Mesendoderm (in vitro differentiated cells): ENCODE results near the gene GNG7.
A peak's percentile ranks its signal among the peaks of the same experiment; 100 is the strongest.
"Not testable (repeated sequence)": the region's sequence is repeated elsewhere in the genome, so short reads cannot be mapped to it uniquely, and the experiment has no call there.

Source experiments
- DNase-seq: peaks from one replicate; pipeline ENCODE4 v3.0.0; 2013
- H2AK5ac ChIP-seq: 2 replicates; pipeline ENCODE4 v1.6.1; 2013; ENCODE audit warnings: low read length, inconsistent platforms
- H2BK120ac ChIP-seq: 2 replicates; pipeline ENCODE4 v1.6.1; 2013; ENCODE audit warnings: low read depth, mild to moderate bottlenecking, low read length, moderate library complexity, mixed read lengths
- H2BK15ac ChIP-seq: replicated peaks from 2 replicates; pipeline ENCODE4 v1.6.1; 2013; ENCODE audit warnings: low read depth, mild to moderate bottlenecking, moderate library complexity
- H2BK5ac ChIP-seq: 2 replicates; pipeline ENCODE4 v1.6.1; 2013; ENCODE audit warnings: low read length, inconsistent platforms
- H3K18ac ChIP-seq: 2 replicates; pipeline ENCODE4 v1.6.1; 2013; ENCODE audit warnings: mild to moderate bottlenecking, low read length, mixed read lengths
- H3K23ac ChIP-seq: one replicate; pipeline ENCODE4 v1.6.1; 2013; ENCODE audit warnings: low read length
- H3K27ac ChIP-seq: 2 replicates; pipeline ENCODE4 v1.5.1; 2013; ENCODE audit warnings: low read depth, mild to moderate bottlenecking, inconsistent platforms, low read length, moderate library complexity
- H3K27me3 ChIP-seq: 2 replicates; pipeline ENCODE4 v1.6.1; 2013; ENCODE audit warnings: low read length, control low read depth, mild to moderate bottlenecking, inconsistent platforms; ENCODE audit not compliant: insufficient read depth, poor library complexity
- H3K36me3 ChIP-seq: 2 replicates; pipeline ENCODE4 v1.6.1; 2013; ENCODE audit warnings: low read length, inconsistent platforms; ENCODE audit not compliant: control insufficient read depth, insufficient read depth
- H3K4ac ChIP-seq: one replicate; pipeline ENCODE4 v1.6.1; 2013; ENCODE audit warnings: low read depth, mild to moderate bottlenecking, low read length, moderate library complexity
- H3K4me1 ChIP-seq: 2 replicates; pipeline ENCODE4 v1.6.1; 2013; ENCODE audit warnings: low read depth, low read length, inconsistent platforms; ENCODE audit not compliant: control insufficient read depth
- H3K4me2 ChIP-seq: 2 replicates; pipeline ENCODE4 v1.6.1; 2013; ENCODE audit warnings: low read length
- H3K4me3 ChIP-seq: 2 replicates; pipeline ENCODE4 v1.5.1; 2013; ENCODE audit warnings: mild to moderate bottlenecking, low read length
- H3K56ac ChIP-seq: one replicate; pipeline ENCODE4 v1.6.1; 2013; ENCODE audit warnings: low read length
- H3K79me1 ChIP-seq: 2 replicates; pipeline ENCODE4 v1.6.1; 2013; ENCODE audit warnings: low read length, inconsistent platforms
- H3K79me2 ChIP-seq: 2 replicates; pipeline ENCODE4 v1.6.1; 2013; ENCODE audit warnings: mild to moderate bottlenecking, low read length; ENCODE audit not compliant: control insufficient read depth, insufficient read depth
- H3K9ac ChIP-seq: 2 replicates; pipeline ENCODE4 v1.6.1; 2013; ENCODE audit warnings: low read length, inconsistent platforms
- H4K5ac ChIP-seq: one replicate; pipeline ENCODE4 v1.6.1; 2013; ENCODE audit warnings: low read length
- H4K8ac ChIP-seq: one replicate; pipeline ENCODE4 v1.6.1; 2013; ENCODE audit warnings: low read depth, mild to moderate bottlenecking, control low read depth, low read length, moderate library complexity
- WGBS: extraction: QIAGEN DNeasy Blood & Tissue Kit; methylation state at CpG from one replicate; pipeline ENCODE4 v1.1.7; 2013; ENCODE audit warnings: low lambda C conversion rate, missing lambda C conversion rate; ENCODE audit not compliant: insufficient coverage; ENCODE audit errors: extremely low coverage; 5-methylcytosine and 5-hydroxymethylcytosine counted together

Gene GNG7

DNA sequence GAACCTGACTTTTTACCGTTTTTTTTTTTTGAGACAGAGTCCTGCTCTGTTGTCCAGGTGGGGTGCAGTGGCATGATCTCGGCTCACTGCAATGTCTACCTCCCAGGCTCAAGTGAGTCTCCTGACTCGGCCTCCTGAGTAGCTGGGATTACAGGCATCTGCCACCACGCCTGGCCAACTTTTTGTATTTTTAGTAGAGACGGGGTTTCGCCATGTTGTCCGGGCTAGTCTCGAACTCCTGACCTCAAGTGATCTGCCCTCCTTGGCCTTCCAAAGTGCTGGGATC is 232.6 kb downstream of the GNG7 start:
- not testable (repeated sequence) for H3K9ac ChIP-seq, H4K5ac ChIP-seq, H3K4me3 ChIP-seq, H3K27me3 ChIP-seq, H2BK15ac ChIP-seq, H2BK120ac ChIP-seq, H4K8ac ChIP-seq, H3K36me3 ChIP-seq, H3K4me2 ChIP-seq, H3K18ac ChIP-seq, H3K79me1 ChIP-seq, H3K4ac ChIP-seq, H2AK5ac ChIP-seq, H3K23ac ChIP-seq, H3K27ac ChIP-seq, H3K4me1 ChIP-seq, H2BK5ac ChIP-seq, H3K79me2 ChIP-seq, DNase-seq
- peak overlapping the region; percentile 4 for H3K56ac ChIP-seq
- no CpG with 5 or more reads among the region's 8 CpGs for WGBS

DNA sequence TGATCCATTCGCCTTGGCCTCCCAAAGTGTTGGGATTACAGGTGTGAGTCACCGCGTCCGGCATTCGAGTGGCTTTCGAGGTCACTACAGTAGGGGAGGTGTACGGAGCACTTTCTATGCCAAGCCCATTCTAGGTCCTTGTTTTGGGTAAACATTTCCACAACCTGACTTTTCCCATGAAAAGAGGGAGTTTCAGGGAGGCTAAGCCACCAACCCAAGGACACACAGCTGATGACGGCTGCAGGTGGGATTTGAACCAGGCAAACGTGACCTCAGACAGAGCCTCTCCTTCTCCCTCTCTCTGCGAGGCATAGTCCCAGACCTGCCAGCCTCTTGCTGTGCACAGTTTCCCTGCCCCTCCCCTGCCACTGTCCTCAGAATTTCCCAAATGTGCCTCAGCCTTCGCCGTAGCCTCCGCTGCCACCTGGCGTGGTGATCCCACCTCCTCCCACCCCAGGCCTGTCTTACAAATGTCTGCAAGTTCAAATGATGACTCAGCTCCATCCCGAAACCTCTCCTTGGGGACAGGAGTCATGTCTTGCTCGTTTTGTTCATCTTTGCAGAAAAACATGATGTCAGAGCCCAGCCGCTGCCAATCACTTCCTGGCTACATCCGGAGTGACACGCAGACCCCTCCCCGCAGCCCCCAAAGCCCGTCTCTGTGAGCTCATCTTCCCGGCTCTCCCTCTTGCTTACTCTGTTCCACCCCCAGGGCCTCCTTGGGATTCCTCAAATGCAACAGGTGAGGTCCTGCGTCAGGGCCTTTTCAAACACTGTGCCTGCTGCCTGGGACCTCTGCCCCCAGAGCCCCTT is 233.2 kb downstream of the GNG7 start:
- no peak overlapping the region for H4K5ac ChIP-seq
- H3K27ac ChIP-seq = no peak overlapping the region
- no peaks in the 10 kb centered on the region for H3K27me3 ChIP-seq
- peak overlapping the region; percentile 4 for H3K56ac ChIP-seq
- WGBS = no CpG with 5 or more reads among the region's 23 CpGs
- H3K79me2 ChIP-seq = no peaks in the 10 kb centered on the region
- no peaks in the 10 kb centered on the region for H3K4me1 ChIP-seq
- no peak overlapping the region for H2AK5ac ChIP-seq
- H3K36me3 ChIP-seq = no peaks in the 10 kb centered on the region
- H2BK120ac ChIP-seq = no peak overlapping the region
- no peaks in the 10 kb centered on the region for H3K79me1 ChIP-seq
- H3K4ac ChIP-seq = no peak overlapping the region
- no peak overlapping the region for H4K8ac ChIP-seq
- no peak overlapping the region for H3K23ac ChIP-seq
- no peak overlapping the region for H2BK5ac ChIP-seq
- no peak overlapping the region for H3K9ac ChIP-seq
- no peak overlapping the region for H2BK15ac ChIP-seq
- no peak overlapping the region for H3K18ac ChIP-seq
- peak; percentile 95 for DNase-seq
- no peak overlapping the region for H3K4me2 ChIP-seq
- no peak overlapping the region for H3K4me3 ChIP-seq

DNA sequence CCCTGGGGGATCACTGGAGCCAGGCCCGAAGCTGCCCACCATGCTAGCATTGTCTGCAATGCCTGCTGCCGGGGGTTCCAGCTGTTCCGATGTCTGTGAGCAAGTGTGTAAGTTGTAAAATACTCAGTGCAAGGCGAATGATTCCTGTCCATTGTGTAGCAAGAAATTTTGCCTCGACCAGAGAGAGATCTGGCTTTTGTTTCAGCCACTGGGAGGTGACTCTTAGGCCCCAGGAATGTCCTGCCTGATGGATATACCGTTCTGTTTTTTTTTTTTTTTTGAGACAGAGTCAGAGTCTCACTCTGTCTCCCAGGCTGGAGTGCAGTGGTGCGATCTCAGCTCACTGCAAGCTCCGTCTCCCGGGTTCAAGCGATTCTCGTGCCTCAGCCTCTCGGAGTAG is 233.9 kb downstream of the GNG7 start:
- H4K8ac ChIP-seq = no peak overlapping the region
- H3K27ac ChIP-seq = no peak overlapping the region

DNA sequence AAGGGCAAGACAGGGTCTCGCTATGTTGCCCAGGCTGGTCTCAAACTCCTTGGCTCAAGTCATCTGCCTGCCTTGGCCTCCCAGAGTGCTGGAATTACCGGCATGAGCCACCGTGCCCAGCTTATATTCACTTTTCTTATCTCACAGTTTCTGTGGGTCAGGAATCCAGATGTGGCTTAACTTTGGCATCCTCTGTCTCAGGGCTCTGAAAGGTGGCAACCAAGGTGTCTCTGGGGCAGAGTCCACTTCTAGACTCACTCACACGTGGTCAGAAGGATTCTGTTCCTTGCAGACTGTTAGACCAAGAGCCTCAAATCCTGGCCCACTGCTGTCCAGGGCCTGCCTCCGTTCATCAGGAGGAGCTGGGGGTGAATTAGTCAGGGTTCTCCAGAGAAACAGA is 238.1 kb downstream of the GNG7 start:
- Histone ChIP-seq H4K5ac (no peak overlapping the region), H3K4me1 (no peaks in the 10 kb centered on the region), H3K36me3 (no peaks in the 10 kb centered on the region), H2BK15ac (no peak overlapping the region), H3K18ac (no peak overlapping the region), H3K56ac (peak overlapping the region; percentile 1), H3K27ac (no peak overlapping the region), H4K8ac (no peak overlapping the region), H2BK5ac (no peak overlapping the region), H3K4me3 (no peak overlapping the region), H3K79me1 (no peaks in the 10 kb centered on the region), H3K4me2 (no peak overlapping the region), H3K79me2 (no peaks in the 10 kb centered on the region), H3K9ac (no peak overlapping the region), H3K23ac (no peak overlapping the region), H2BK120ac (no peak overlapping the region), H2AK5ac (no peak overlapping the region), H3K4ac (no peak overlapping the region), H3K27me3 (no peaks in the 10 kb centered on the region)
- WGBS = no CpG with 5 or more reads among the region's 5 CpGs
- DNase-seq = no peak

More for the DNA sequence above, 233.9 kb downstream of the GNG7 start:
- no peak overlapping the region for H3K4me2 ChIP-seq
- no peaks in the 10 kb centered on the region for H3K27me3 ChIP-seq
- no peak overlapping the region for H2BK5ac ChIP-seq
- H3K56ac ChIP-seq = no peak overlapping the region
- no peak overlapping the region for H4K5ac ChIP-seq
- no peak overlapping the region for H2AK5ac ChIP-seq
- H2BK15ac ChIP-seq = no peak overlapping the region
- H3K4ac ChIP-seq = no peak overlapping the region
- no peaks in the 10 kb centered on the region for H3K4me1 ChIP-seq
- no peaks in the 10 kb centered on the region for H3K79me1 ChIP-seq
- no CpG with 5 or more reads among the region's 12 CpGs for WGBS
- no peaks in the 10 kb centered on the region for H3K79me2 ChIP-seq
- no peak overlapping the region for H3K23ac ChIP-seq
- no peak overlapping the region for H2BK120ac ChIP-seq
- no peak for DNase-seq
- no peak overlapping the region for H3K4me3 ChIP-seq
- no peak overlapping the region for H3K9ac ChIP-seq
- no peaks in the 10 kb centered on the region for H3K36me3 ChIP-seq
- H3K18ac ChIP-seq = peak overlapping the region; percentile 44

DNA sequence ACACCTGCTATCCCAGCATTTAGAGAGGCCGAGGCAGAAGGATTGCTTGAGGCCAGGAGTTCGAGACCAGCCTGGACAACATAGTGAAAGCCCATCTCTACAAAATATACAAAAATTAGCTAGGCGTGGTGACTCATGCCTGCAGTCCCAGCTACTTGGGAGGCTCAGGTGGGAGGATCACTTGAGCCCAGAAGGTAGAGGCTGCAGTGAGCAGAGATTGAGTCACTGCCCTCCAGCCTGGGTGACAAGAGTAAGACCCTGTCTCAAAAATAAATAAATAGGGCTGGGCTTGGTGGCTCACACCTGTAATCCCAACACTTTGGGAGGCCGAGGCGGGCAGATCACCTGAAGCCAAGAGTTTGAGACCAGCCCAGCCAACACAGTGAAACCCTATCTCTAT is 238.8 kb downstream of the GNG7 start:
- not testable (repeated sequence) for H3K79me2 ChIP-seq, H2BK15ac ChIP-seq, DNase-seq, H2BK5ac ChIP-seq, H3K79me1 ChIP-seq, H4K8ac ChIP-seq, H3K4me2 ChIP-seq, H3K4me1 ChIP-seq, H3K23ac ChIP-seq, H2AK5ac ChIP-seq, H3K27me3 ChIP-seq, H3K4ac ChIP-seq, H3K4me3 ChIP-seq, H3K27ac ChIP-seq, H3K9ac ChIP-seq, H4K5ac ChIP-seq, H3K36me3 ChIP-seq
- H2BK120ac ChIP-seq = peak overlapping the region; percentile 17
- H3K56ac ChIP-seq = peak overlapping the region; percentile 3
- peak overlapping the region; percentile 39 for H3K18ac ChIP-seq
- WGBS = no CpG with 5 or more reads among the region's 5 CpGs
